GM12801 (cell line): ENCODE measurements around the gene IDH2.

Source experiments
- CTCF ChIP-seq: IDR thresholded peaks from one replicate; pipeline ENCODE4 v1.5.1; 2011; ENCODE audit warnings: control low read depth; ENCODE audit not compliant: insufficient read length; ENCODE audit errors: extremely low read depth

Gene IDH2

DNA sequence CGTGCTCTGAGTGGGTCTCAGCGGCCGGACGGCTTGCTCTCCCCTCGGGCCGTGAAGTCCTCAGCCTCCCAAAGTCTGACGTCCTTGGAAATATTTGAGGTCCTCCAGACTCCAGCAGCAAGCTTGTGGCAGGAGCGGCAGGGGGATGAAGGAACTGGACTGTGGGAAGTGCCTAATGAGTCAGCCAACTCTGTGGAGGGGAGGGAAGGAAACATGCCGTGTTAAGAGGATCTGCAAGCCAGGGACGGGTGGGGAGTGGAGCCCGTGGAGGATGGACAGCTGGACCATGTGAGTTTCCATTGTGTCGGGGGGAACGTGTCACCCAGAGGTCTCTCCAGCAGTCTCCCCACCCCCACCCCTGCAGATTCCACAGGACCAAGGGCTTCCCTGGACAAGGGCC is 39.4 kb upstream of the IDH2 start:
- TF ChIP-seq CTCF, result no peak

GRCh38 chr15:90138071-90138833 is 36.0 kb upstream of the IDH2 start:
- TF ChIP-seq CTCF, result no peak

DNA sequence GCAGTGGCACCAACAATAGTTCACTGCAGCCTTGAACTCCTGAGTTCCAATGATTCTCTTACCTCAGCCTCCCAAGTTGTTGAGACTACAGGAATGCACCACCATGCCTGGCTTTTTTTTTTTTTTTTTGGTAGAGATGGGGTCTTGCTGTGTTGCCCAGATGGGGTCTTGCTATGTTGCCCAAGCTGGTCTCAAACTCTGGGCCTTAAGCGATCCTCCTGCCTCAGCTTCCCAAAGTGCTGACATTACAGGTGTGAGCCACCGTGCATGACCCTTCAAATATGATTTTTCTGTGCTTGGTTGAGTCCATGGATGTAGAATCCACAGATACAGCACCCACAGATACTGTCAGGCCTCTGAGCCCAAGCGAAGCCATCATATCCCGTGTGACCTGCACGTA is 30.2 kb upstream of the IDH2 start:
- no peak for TF ChIP-seq CTCF

- TF ChIP-seq CTCF, result no peak
Measured at GRCh38 chr15:90131848-90132247, 29.6 kb upstream of the IDH2 start.

DNA sequence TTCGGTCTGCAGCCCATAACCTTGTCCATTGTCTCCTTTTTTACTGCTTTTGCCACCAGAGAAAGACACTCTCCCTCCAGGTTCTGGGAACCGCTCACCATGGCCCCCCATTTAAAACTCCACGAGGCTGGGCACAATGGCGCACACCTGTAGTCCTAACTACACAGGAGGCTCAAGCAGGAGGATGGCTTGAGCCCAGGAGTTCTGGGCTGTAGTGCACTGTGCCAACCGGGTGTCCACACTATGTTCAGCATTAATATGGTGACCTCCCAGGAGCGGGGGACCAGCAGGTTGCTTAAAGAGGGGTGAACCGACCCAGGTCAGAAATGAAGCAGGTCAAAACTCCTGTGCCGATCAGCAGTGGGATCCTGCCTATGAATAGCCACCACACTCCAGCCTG is 28.0 kb upstream of the IDH2 start:
- no peak for TF ChIP-seq CTCF

- TF ChIP-seq CTCF, result no peak
Measured at GRCh38 chr15:90126596-90127435, 24.5 kb upstream of the IDH2 start.

DNA sequence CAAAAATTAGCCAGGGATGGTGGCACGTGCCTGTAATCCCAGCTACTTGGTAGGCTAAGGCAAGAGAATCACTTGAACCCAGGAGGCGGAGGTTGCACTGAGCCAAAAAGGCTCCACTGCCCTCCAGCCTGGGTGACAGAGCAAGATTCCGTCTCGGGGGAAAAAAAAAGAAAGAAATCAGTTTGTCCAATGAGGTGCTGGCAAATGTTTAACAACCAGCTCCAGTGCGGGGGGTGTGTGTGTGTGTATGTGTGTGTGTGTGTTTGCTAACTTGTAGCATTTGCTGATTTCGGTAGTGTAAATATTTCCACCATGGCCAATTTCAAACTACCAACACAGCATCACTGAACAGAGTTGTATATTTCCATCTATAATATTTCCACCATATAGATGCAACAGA is 23.8 kb upstream of the IDH2 start:
- no peak for TF ChIP-seq CTCF
